ENCODE data around the gene THOC2. TPM values are rescaled to one million over a fixed set of nuclear protein-coding genes. Genes with fewer than 3 reads are reported as not detected.

Gene THOC2
- total and polyA plus RNA-seq, 10 of the 15 experiments (the other 5 are each of a cell fraction or from before 2014, with no cell fraction given): 64.8 to 136 (median 75.1) TPM

DNA sequence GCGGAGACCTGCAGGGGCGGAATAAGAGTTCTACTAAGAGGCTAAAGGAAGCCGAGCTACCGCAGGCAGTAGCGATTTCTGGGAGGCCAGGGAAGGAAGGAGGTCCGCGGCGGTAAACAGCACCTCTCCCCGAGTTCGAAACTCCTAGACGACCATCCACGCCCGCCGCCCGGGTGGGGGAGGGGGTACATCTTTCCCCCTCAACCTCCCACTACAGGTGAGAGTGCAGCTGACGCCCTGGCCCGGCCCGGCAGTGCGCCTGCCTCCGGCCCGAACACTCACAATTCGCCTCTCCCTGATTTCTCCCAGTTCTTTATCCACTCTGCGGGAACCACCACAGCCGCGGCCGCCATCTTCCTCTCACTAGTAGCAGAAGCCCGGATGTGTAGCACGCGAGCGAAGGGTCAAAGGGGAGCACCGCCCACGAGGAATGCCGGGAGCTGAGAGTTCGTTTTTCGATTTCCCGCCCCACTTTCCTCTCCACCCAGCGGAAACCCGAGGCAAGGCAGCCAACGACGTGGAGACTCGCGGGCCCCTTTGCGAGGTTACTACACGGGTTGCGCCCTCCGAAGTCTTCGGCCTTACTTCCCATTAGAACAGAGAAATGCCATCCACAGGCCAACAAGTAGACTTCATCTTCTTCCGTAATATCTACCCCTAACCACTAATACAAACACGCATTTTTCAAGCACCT, at the start of gene THOC2 (continued):
- TF ChIP-seq, protein P1, sequence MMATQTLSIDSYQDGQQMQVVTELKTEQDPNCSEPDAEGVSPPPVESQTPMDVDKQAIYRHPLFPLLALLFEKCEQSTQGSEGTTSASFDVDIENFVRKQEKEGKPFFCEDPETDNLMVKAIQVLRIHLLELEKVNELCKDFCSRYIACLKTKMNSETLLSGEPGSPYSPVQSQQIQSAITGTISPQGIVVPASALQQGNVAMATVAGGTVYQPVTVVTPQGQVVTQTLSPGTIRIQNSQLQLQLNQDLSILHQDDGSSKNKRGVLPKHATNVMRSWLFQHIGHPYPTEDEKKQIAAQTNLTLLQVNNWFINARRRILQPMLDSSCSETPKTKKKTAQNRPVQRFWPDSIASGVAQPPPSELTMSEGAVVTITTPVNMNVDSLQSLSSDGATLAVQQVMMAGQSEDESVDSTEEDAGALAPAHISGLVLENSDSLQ (IDR thresholded peaks at IDR 0.05): no peak
- peak; percentile 91 for TF ChIP-seq NR2F1 (conservative IDR thresholded peaks at IDR 0.05)
- TF ChIP-seq PML (IDR thresholded peaks at IDR 0.05; ENCODE audit: low read length): no peak
- TF ChIP-seq, protein P2, sequence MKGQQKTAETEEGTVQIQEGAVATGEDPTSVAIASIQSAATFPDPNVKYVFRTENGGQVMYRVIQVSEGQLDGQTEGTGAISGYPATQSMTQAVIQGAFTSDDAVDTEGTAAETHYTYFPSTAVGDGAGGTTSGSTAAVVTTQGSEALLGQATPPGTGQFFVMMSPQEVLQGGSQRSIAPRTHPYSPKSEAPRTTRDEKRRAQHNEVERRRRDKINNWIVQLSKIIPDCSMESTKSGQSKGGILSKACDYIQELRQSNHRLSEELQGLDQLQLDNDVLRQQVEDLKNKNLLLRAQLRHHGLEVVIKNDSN (IDR thresholded peaks at IDR 0.05; ENCODE audit: borderline replicate concordance, extremely low read length, insufficient read depth, low read depth, low read length): no peak
- TF ChIP-seq BCL11A (IDR thresholded peaks at IDR 0.05; ENCODE audit: low read depth, low read length): no peak
- TF ChIP-seq ZNF217 (IDR thresholded peaks at IDR 0.05): no peak
- no peak for TF ChIP-seq SRF (IDR thresholded peaks at IDR 0.05; ENCODE audit: low read depth in 2 of 2, low read length in 2 of 2)
- TF ChIP-seq TAF1 (IDR thresholded peaks at IDR 0.05; ENCODE audit: borderline replicate concordance, low read depth, low read length): peak; percentile 72; the same call in 1 of the 2 replicates
- no peak for TF ChIP-seq NFIC (IDR thresholded peaks at IDR 0.05; ENCODE audit: low read depth, low read length)
- no peak for TF ChIP-seq SMARCA5 (IDR thresholded peaks at IDR 0.05)
- TF ChIP-seq NRF1 (conservative IDR thresholded peaks at IDR 0.05; ENCODE audit: low read depth, low read length): no peak
- TF ChIP-seq SREBF2 (IDR thresholded peaks at IDR 0.05; ENCODE audit: low read length): no peak
- no peak for TF ChIP-seq IRF4 (IDR thresholded peaks at IDR 0.05; ENCODE audit: low read depth, low read length)
- TF ChIP-seq ZNF24 (IDR thresholded peaks at IDR 0.05): no peak
- TF ChIP-seq RELA (IDR thresholded peaks at IDR 0.05; ENCODE audit: borderline replicate concordance, partially characterized antibody): peak; percentile 11
- TF ChIP-seq EED (IDR thresholded peaks at IDR 0.05; ENCODE audit: low read depth): peak; percentile 24; the same call in 1 of the 2 replicates
- TF ChIP-seq, protein P3, sequence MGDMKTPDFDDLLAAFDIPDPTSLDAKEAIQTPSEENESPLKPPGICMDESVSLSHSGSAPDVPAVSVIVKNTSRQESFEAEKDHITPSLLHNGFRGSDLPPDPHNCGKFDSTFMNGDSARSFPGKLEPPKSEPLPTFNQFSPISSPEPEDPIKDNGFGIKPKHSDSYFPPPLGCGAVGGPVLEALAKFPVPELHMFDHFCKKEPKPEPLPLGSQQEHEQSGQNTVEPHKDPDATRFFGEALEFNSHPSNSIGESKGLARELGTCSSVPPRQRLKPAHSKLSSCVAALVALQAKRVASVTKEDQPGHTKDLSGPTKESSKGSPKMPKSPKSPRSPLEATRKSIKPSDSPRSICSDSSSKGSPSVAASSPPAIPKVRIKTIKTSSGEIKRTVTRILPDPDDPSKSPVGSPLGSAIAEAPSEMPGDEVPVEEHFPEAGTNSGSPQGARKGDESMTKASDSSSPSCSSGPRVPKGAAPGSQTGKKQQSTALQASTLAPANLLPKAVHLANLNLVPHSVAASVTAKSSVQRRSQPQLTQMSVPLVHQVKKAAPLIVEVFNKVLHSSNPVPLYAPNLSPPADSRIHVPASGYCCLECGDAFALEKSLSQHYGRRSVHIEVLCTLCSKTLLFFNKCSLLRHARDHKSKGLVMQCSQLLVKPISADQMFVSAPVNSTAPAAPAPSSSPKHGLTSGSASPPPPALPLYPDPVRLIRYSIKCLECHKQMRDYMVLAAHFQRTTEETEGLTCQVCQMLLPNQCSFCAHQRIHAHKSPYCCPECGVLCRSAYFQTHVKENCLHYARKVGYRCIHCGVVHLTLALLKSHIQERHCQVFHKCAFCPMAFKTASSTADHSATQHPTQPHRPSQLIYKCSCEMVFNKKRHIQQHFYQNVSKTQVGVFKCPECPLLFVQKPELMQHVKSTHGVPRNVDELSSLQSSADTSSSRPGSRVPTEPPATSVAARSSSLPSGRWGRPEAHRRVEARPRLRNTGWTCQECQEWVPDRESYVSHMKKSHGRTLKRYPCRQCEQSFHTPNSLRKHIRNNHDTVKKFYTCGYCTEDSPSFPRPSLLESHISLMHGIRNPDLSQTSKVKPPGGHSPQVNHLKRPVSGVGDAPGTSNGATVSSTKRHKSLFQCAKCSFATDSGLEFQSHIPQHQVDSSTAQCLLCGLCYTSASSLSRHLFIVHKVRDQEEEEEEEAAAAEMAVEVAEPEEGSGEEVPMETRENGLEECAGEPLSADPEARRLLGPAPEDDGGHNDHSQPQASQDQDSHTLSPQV (IDR thresholded peaks at IDR 0.05): no peak
- TF ChIP-seq IKZF2 (IDR thresholded peaks at IDR 0.05): peak; percentile 62 to 79
- TF ChIP-seq ZZZ3 (IDR thresholded peaks at IDR 0.05; ENCODE audit: control insufficient read depth, insufficient read length, low read depth): no peak
- TF ChIP-seq RBBP5 (conservative IDR thresholded peaks at IDR 0.05): no peak
- peak; percentile 70 for TF ChIP-seq POLR2A (IDR thresholded peaks at IDR 0.05; ENCODE audit: low read depth, low read length)
- peak; percentile 76 for TF ChIP-seq NR2C2 (IDR thresholded peaks at IDR 0.05; ENCODE audit: borderline replicate concordance, control insufficient read depth, insufficient read length, low read depth)
- TF ChIP-seq CBFB (IDR thresholded peaks at IDR 0.05; ENCODE audit: low read depth): peak; percentile 29; the same call in 1 of the 2 replicates
- 0 out of 2 replicates have a peak, but pooled peaks have one; percentile 4 for TF ChIP-seq RUNX3 (IDR thresholded peaks at IDR 0.05; ENCODE audit: low read length)
- TF ChIP-seq SMC3 (IDR thresholded peaks at IDR 0.05; ENCODE audit: borderline replicate concordance, low read length): 0 out of 2 replicates have a peak, but pooled peaks have one; percentile 5
- TF ChIP-seq NR2C1 (IDR thresholded peaks at IDR 0.05): peak; percentile 95

All from GM12878 (cell line).